ENCODE measurements around the gene TAS2R19.
A peak's percentile ranks its signal among the peaks of the same experiment; 100 is the strongest.
"Not testable (repeated sequence)": the region's sequence is repeated elsewhere in the genome, so short reads cannot be mapped to it uniquely, and the experiment has no call there.

Gene TAS2R19

GRCh38 chr12:11059784-11060183 lies 37.4 kb upstream of the TAS2R19 start:
- TF ChIP-seq CTCF (IDR thresholded peaks at IDR 0.05), result no peak
- no peaks in the 10 kb centered on the region for H3K4me1 Mint-ChIP-seq

GRCh38 chr12:11059041-11059440 lies 36.6 kb upstream of the TAS2R19 start:
- no peak for DNase-seq
- Mint-ChIP-seq H3K27me3 (ENCODE audit: low read depth, poor library complexity) (peaks cover 3% of the 10 kb centered on the region), H3K4me3 (no peak overlapping the region), H3K27ac (no peak overlapping the region), H3K9me3 (peaks cover 4% of the 10 kb centered on the region), H3K4me1 (no peaks in the 10 kb centered on the region), H3K36me3 (ENCODE audit: low read depth) (peaks cover 27% of the 10 kb centered on the region)
- TF ChIP-seq CTCF (IDR thresholded peaks at IDR 0.05), result no peak

More at GRCh38 chr12:11059784-11060183, 37.4 kb upstream of the TAS2R19 start:
- peaks cover 3% of the 10 kb centered on the region for H3K27me3 Mint-ChIP-seq (ENCODE audit: low read depth, poor library complexity)
- DNase-seq, result no peak
- H3K9me3 Mint-ChIP-seq, result peaks cover 4% of the 10 kb centered on the region
- H3K36me3 Mint-ChIP-seq (ENCODE audit: low read depth), result peaks cover 30% of the 10 kb centered on the region
- H3K4me3 Mint-ChIP-seq, result no peak overlapping the region
- no peak overlapping the region for H3K27ac Mint-ChIP-seq

GRCh38 chr12:11055306-11055705 lies 32.9 kb upstream of the TAS2R19 start:
- Mint-ChIP-seq H3K36me3 (ENCODE audit: low read depth) (peaks cover 63% of the 10 kb centered on the region), H3K4me3 (no peak overlapping the region), H3K4me1 (no peaks in the 10 kb centered on the region), H3K9me3 (peaks cover 39% of the 10 kb centered on the region), H3K27me3 (ENCODE audit: low read depth, poor library complexity) (peaks cover 3% of the 10 kb centered on the region), H3K27ac (no peak overlapping the region)
- no peak for DNase-seq
- no peak for TF ChIP-seq CTCF (IDR thresholded peaks at IDR 0.05)

- not testable (repeated sequence) for H3K4me1 Mint-ChIP-seq, H3K27ac Mint-ChIP-seq
Measured at GRCh38 chr12:11049806-11050531, 27.5 kb upstream of the TAS2R19 start.

GRCh38 chr12:11041366-11041765 lies 18.9 kb upstream of the TAS2R19 start:
- H3K4me3 Mint-ChIP-seq; DNase-seq; H3K4me1 Mint-ChIP-seq; H3K27ac Mint-ChIP-seq; H3K27me3 Mint-ChIP-seq (ENCODE audit: low read depth, poor library complexity): not testable (repeated sequence)
- Mint-ChIP-seq H3K9me3 (peaks cover 19% of the 10 kb centered on the region), H3K36me3 (ENCODE audit: low read depth) (peaks cover 94% of the 10 kb centered on the region)

More at GRCh38 chr12:11049806-11050531, 27.5 kb upstream of the TAS2R19 start:
- not testable (repeated sequence) for H3K27me3 Mint-ChIP-seq (ENCODE audit: low read depth, poor library complexity); H3K4me3 Mint-ChIP-seq; DNase-seq
- H3K9me3 Mint-ChIP-seq, result peaks cover 47% of the 10 kb centered on the region
- peaks cover 90% of the 10 kb centered on the region for H3K36me3 Mint-ChIP-seq (ENCODE audit: low read depth)

GRCh38 chr12:11040162-11040561 lies 17.7 kb upstream of the TAS2R19 start:
- H3K4me1 Mint-ChIP-seq, result no peaks in the 10 kb centered on the region
- H3K36me3 Mint-ChIP-seq (ENCODE audit: low read depth), result peaks cover 94% of the 10 kb centered on the region
- DNase-seq, result no peak
- TF ChIP-seq CTCF (IDR thresholded peaks at IDR 0.05), result no peak
- H3K27me3 Mint-ChIP-seq (ENCODE audit: low read depth, poor library complexity), result no peaks in the 10 kb centered on the region
- H3K9me3 Mint-ChIP-seq, result peaks cover 19% of the 10 kb centered on the region
- no peak overlapping the region for H3K4me3 Mint-ChIP-seq
- peak overlapping the region; percentile 48 for H3K27ac Mint-ChIP-seq

- H3K4me1 Mint-ChIP-seq, result no peaks in the 10 kb centered on the region
- no peak for TF ChIP-seq CTCF (IDR thresholded peaks at IDR 0.05)
- no peaks in the 10 kb centered on the region for H3K27me3 Mint-ChIP-seq (ENCODE audit: low read depth, poor library complexity)
- no peak overlapping the region for H3K27ac Mint-ChIP-seq
- H3K36me3 Mint-ChIP-seq (ENCODE audit: low read depth), result peaks cover 87% of the 10 kb centered on the region
- no peak for DNase-seq
- H3K9me3 Mint-ChIP-seq, result peaks cover 16% of the 10 kb centered on the region
- no peak overlapping the region for H3K4me3 Mint-ChIP-seq
Measured at GRCh38 chr12:11039171-11039570, 16.8 kb upstream of the TAS2R19 start.

- not testable (repeated sequence) for H3K27ac Mint-ChIP-seq; H3K4me1 Mint-ChIP-seq; DNase-seq; H3K27me3 Mint-ChIP-seq (ENCODE audit: low read depth, poor library complexity); H3K9me3 Mint-ChIP-seq; H3K4me3 Mint-ChIP-seq
- peaks cover 70% of the 10 kb centered on the region for H3K36me3 Mint-ChIP-seq (ENCODE audit: low read depth)
Measured at GRCh38 chr12:11033959-11034358, 11.5 kb upstream of the TAS2R19 start.
